ENCODE results near the gene ZNF407. TPM values are rescaled to one million over a fixed set of nuclear protein-coding genes. Genes with fewer than 3 reads are reported as not detected.

The ZNF407 gene
- total RNA-seq, 1 donor from 2014 or later, result 8.7 TPM

GRCh38 chr18:74990563-74991081, 393.0 kb downstream of the ZNF407 start:
- intact Hi-C loops (cut with DNase I), result no loop called here
- H3K27ac ChIP-seq, result peak overlapping the region in 1 of 2 donors; percentile 44
- no peak for TF ChIP-seq CTCF (IDR thresholded peaks at IDR 0.05)

GRCh38 chr18:74994502-74995418, 397.1 kb downstream of the ZNF407 start:
- no peak overlapping the region for H3K4me3 ChIP-seq

More at GRCh38 chr18:74990563-74991081, 393.0 kb downstream of the ZNF407 start:
- H3K36me3 ChIP-seq, result no peaks in the 10 kb centered on the region
- no peaks in the 10 kb centered on the region for H3K4me1 ChIP-seq
- no peak for DNase-seq (ENCODE audit: low spot score in 2 of 2)
- no peaks in the 10 kb centered on the region for H3K9me3 ChIP-seq
- H3K4me3 ChIP-seq, result no peak overlapping the region
- H3K27me3 ChIP-seq, result no peaks in the 10 kb centered on the region

GRCh38 chr18:74995419-74995736, 397.7 kb downstream of the ZNF407 start:
- H3K36me3 ChIP-seq, result no peaks in the 10 kb centered on the region
- intact Hi-C loops (cut with DNase I), result no loop called here
- no peak for TF ChIP-seq CTCF (IDR thresholded peaks at IDR 0.05)
- H3K9me3 ChIP-seq, result no peaks in the 10 kb centered on the region
- H3K27ac ChIP-seq, result no peak overlapping the region
- DNase-seq (ENCODE audit: low spot score in 2 of 2), result no peak
- H3K4me1 ChIP-seq, result no peaks in the 10 kb centered on the region
- H3K27me3 ChIP-seq, result no peaks in the 10 kb centered on the region
- no peak overlapping the region for H3K4me3 ChIP-seq

More at GRCh38 chr18:74994502-74995418, 397.1 kb downstream of the ZNF407 start:
- no peak for TF ChIP-seq CTCF (IDR thresholded peaks at IDR 0.05)
- Histone ChIP-seq H3K27ac (no peak overlapping the region), H3K9me3 (no peaks in the 10 kb centered on the region), H3K4me1 (no peaks in the 10 kb centered on the region), H3K27me3 (no peaks in the 10 kb centered on the region), H3K36me3 (no peaks in the 10 kb centered on the region)
- DNase-seq (ENCODE audit: low spot score in 2 of 2), result no peak
- intact Hi-C loops (cut with DNase I), result no loop called here

GRCh38 chr18:74996055-74996454, 398.4 kb downstream of the ZNF407 start:
- H3K4me1 ChIP-seq, result no peaks in the 10 kb centered on the region
- no peaks in the 10 kb centered on the region for H3K27me3 ChIP-seq
- TF ChIP-seq CTCF (IDR thresholded peaks at IDR 0.05), result no peak
- no peaks in the 10 kb centered on the region for H3K36me3 ChIP-seq
- H3K27ac ChIP-seq, result no peak overlapping the region
- H3K9me3 ChIP-seq, result no peaks in the 10 kb centered on the region
- H3K4me3 ChIP-seq, result no peak overlapping the region
- intact Hi-C loops (cut with DNase I), result no loop called here
- no peak for DNase-seq (ENCODE audit: low spot score in 2 of 2)

- DNase-seq (ENCODE audit: low spot score in 2 of 2), result no peak
- no peak for TF ChIP-seq CTCF (IDR thresholded peaks at IDR 0.05)
- Histone ChIP-seq H3K9me3 (no peaks in the 10 kb centered on the region), H3K4me1 (no peaks in the 10 kb centered on the region), H3K27ac (no peak overlapping the region), H3K27me3 (no peaks in the 10 kb centered on the region), H3K36me3 (no peaks in the 10 kb centered on the region), H3K4me3 (no peak overlapping the region)
- intact Hi-C loops (cut with DNase I), result no loop called here
Measured at GRCh38 chr18:74996996-74997395, 399.3 kb downstream of the ZNF407 start.

All from ascending aorta (tissue), 2 donors.